KOPT-K1 (cell line): ENCODE results near the gene ITGB1BP1.

Source experiments
- H3K27ac ChIP-seq: fragments of 200-600 bp; sonication (generic); 2 replicates; pipeline ENCODE4 v1.5.1; 2016; ENCODE audit warnings: antibody characterized with exemption, mild to moderate bottlenecking, low read depth, low read length; ENCODE audit not compliant: poor library complexity, severe bottlenecking
- H3K36me3 ChIP-seq: fragments of 200-600 bp; sonication (generic); 2 replicates; pipeline ENCODE4 v1.5.1; 2017; ENCODE audit warnings: antibody characterized with exemption, mild to moderate bottlenecking, low read length, moderate library complexity; ENCODE audit not compliant: insufficient read depth
- H3K9me3 ChIP-seq: fragments of 200-600 bp; sonication (generic); 2 replicates; pipeline ENCODE4 v1.5.1; 2017; ENCODE audit warnings: antibody characterized with exemption, low read length, mild to moderate bottlenecking; ENCODE audit not compliant: insufficient read depth, poor library complexity, severe bottlenecking

Gene ITGB1BP1

DNA sequence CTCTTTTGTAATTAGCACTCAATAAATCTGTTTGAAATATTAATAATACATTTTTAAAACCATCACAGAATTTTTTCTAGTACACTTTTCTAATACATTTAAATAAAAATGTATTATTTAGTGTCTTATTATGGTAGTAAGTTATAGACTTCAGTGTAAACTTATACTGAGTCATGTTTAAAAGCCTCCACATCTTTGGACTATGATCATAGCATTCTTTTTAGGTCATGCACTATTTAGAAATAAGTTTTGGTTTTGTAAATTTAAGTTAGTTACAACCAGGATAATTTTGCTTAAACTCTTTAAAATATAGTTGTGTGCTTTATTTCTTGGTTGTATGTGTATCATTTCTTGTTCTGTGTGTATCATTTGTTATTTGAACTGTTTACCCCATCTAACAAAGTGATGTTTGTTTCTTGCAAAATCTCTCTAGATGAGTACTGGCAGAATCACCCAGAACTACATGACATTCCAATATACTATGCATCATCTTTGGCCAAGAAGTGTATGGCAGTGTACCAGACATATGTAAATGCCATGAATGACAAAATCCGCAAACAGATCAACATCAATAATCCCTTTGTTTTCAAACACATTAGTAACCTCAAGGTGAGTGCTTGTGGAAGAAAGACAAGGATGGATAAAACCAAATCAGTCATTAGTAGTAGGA lies 16.9 kb upstream of the ITGB1BP1 start:
- Histone ChIP-seq H3K9me3 (no peaks in the 10 kb centered on the region), H3K27ac (no peak overlapping the region), H3K36me3 (peaks cover 96% of the 10 kb centered on the region)

GRCh38 chr2:9439536-9439935 lies 16.2 kb upstream of the ITGB1BP1 start:
- H3K36me3 ChIP-seq, result peaks cover 96% of the 10 kb centered on the region
- no peak overlapping the region for H3K27ac ChIP-seq

DNA sequence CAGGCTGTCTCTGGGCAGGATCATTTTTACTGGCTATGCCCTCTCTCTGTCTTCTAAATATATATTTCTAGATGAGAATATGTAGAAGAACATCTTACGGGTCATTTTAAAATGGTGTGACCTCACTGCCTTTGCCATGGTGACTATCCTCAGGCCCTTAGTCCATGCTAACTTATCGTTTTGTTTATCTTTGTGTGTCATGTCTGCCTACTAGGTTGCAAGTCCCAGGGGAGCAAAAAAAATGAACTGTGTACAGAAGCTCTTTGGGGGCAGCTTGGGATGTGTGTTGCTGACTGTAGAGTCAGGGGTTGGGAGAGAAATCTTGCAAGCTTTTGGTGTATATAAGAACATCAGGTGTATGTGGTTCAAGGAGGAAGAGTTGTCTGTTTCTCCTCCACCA lies 11.2 kb upstream of the ITGB1BP1 start:
- Histone ChIP-seq H3K27ac (no peak overlapping the region), H3K9me3 (no peaks in the 10 kb centered on the region), H3K36me3 (peaks cover 98% of the 10 kb centered on the region)

More at GRCh38 chr2:9439536-9439935, 16.2 kb upstream of the ITGB1BP1 start:
- H3K9me3 ChIP-seq, result no peaks in the 10 kb centered on the region

DNA sequence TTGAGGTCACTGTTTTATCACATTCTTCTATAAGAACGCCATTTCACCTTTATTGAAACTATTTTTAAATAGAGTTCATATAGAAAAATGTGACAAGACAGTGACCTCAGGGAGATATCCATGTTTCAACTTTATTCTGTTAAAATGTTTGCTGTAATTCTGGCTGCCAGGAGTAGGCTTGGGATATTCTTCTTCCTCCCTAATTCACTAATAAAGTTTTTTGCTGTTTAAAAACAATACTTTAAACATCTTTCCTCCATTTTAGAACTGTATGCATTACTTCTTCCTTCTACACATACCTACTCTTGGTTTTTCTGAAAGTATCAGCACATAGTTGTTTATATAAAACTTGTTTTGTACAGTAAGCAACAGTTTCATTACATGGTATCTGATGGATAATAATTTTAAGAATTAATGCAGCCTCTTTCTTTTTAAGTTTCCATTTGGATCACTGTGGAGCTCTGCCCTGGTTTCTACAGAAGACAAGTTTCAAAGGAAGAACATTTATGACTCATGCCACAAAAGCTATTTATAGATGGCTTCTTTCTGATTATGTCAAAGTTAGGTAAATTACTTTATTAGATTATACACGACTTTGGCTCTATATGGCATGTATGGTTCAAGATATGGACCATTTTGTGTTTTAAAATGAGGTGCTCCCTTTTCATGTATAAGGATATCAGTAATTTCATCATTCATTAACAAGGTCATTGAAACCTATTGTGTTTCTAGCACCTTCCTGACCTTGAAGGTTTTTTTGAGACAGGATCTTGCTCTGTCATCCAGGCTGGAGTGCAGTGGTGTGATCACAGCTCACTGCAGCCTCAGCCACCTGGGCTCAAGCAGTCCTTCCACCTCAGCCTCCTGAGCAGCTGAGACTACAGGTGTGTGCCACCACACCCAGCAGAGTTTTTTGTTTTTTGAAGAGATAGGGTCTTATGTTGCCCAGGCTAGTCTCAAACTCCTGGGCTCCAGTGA lies 7.3 kb upstream of the ITGB1BP1 start:
- no peak overlapping the region for H3K27ac ChIP-seq
- no peaks in the 10 kb centered on the region for H3K9me3 ChIP-seq
- H3K36me3 ChIP-seq, result peaks cover 71% of the 10 kb centered on the region

DNA sequence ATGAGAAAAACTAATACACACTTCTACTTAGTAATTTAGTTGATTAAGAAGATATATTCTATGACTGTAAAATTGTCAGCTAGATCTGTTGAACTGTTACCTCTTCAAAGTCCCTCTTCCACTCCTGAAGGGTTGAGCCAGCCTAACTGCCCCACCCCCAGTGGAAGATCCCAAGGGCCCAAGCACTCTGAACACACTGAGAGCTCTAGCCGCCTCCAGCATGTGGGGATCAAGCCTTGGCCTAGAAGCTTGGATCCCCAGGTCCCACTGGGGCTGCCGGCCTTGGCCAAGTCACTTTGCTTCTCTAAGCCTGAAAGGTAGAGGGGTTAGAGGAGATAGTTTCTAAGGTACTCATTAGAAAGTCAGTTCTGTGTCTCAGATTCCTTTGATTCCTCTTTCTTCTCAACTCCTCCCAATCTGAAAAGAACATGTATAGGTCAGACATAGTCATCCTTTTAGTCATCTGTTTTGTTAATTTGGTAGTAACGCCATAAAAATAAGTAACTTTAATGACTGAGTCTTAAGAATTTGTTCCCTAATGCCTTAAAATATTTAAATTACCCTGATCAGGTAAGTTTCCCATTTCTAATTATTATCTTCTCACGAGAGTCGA lies 5.7 kb upstream of the ITGB1BP1 start:
- H3K36me3 ChIP-seq, result peaks cover 56% of the 10 kb centered on the region
- no peak overlapping the region for H3K27ac ChIP-seq
- H3K9me3 ChIP-seq, result no peaks in the 10 kb centered on the region

- peak overlapping the region; percentile 79 for H3K27ac ChIP-seq
- H3K9me3 ChIP-seq, result no peaks in the 10 kb centered on the region
- peaks cover 11% of the 10 kb centered on the region for H3K36me3 ChIP-seq
These were observed 1.3 kb upstream of the ITGB1BP1 start for GRCh38 chr2:9424447-9425164.

- peak overlapping the region; percentile 79 for H3K27ac ChIP-seq
- H3K36me3 ChIP-seq, result peaks cover 7% of the 10 kb centered on the region
These were observed 569 bp upstream of the ITGB1BP1 start for GRCh38 chr2:9423922-9424272.

DNA sequence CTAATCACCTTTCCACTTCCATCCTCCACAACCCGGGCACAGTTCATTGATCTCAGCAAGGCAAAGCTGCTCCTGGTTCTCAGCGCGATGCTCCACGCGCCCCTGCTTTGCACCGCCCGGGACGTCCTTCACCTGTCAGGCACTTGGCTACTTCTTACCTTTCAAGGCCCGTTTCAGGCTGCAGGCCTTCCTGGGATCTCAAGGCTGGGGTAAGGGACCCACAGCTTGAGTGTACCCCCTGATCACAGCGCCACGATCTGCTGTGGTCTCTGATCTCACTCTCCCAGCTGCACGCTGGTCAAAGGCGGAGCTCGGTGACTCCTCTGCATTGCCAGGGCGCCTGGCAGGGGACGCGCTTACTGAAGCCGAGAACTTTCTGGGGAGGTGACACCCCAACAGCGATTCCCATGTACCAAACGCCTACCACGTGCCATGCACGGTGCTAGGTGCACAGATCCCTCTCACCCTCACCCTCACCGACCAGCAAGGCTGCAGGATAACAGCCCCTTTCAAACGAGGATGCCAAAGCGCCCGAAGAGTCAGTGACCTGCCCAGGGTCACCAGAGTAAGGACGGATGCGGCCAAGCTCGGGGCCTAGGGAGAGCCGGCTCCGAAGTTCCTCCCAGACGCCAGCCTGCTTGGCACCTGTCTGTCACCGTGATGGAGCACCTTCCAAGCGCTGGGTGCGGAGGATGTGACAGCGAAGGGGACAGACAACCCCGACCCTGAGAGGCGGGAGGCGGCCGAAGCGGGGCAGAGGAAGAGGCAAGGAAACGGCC lies 818 bp downstream of the ITGB1BP1 start:
- Histone ChIP-seq H3K36me3 (peaks cover 15% of the 10 kb centered on the region), H3K27ac (peak overlapping the region; percentile 79), H3K9me3 (no peaks in the 10 kb centered on the region)

More at GRCh38 chr2:9423922-9424272, 569 bp upstream of the ITGB1BP1 start:
- H3K9me3 ChIP-seq, result no peaks in the 10 kb centered on the region

- Histone ChIP-seq H3K9me3 (no peaks in the 10 kb centered on the region), H3K27ac (no peak overlapping the region), H3K36me3 (peaks cover 35% of the 10 kb centered on the region)
These were observed 2.8 kb downstream of the ITGB1BP1 start for GRCh38 chr2:9420495-9420894.

GRCh38 chr2:9419541-9419940 lies 3.8 kb downstream of the ITGB1BP1 start:
- Histone ChIP-seq H3K27ac (no peak overlapping the region), H3K36me3 (peaks cover 38% of the 10 kb centered on the region)

GRCh38 chr2:9418746-9419145 lies 4.6 kb downstream of the ITGB1BP1 start:
- Histone ChIP-seq H3K36me3 (peaks cover 46% of the 10 kb centered on the region), H3K9me3 (no peaks in the 10 kb centered on the region), H3K27ac (no peak overlapping the region)

More at GRCh38 chr2:9419541-9419940, 3.8 kb downstream of the ITGB1BP1 start:
- no peaks in the 10 kb centered on the region for H3K9me3 ChIP-seq

- Histone ChIP-seq H3K36me3 (peaks cover 54% of the 10 kb centered on the region), H3K27ac (no peak overlapping the region), H3K9me3 (no peaks in the 10 kb centered on the region)
These were observed 5.6 kb downstream of the ITGB1BP1 start for GRCh38 chr2:9417725-9418124.

- H3K9me3 ChIP-seq, result no peaks in the 10 kb centered on the region
- H3K27ac ChIP-seq, result no peak overlapping the region
- H3K36me3 ChIP-seq, result peaks cover 61% of the 10 kb centered on the region
These were observed 6.4 kb downstream of the ITGB1BP1 start for GRCh38 chr2:9416962-9417316.

DNA sequence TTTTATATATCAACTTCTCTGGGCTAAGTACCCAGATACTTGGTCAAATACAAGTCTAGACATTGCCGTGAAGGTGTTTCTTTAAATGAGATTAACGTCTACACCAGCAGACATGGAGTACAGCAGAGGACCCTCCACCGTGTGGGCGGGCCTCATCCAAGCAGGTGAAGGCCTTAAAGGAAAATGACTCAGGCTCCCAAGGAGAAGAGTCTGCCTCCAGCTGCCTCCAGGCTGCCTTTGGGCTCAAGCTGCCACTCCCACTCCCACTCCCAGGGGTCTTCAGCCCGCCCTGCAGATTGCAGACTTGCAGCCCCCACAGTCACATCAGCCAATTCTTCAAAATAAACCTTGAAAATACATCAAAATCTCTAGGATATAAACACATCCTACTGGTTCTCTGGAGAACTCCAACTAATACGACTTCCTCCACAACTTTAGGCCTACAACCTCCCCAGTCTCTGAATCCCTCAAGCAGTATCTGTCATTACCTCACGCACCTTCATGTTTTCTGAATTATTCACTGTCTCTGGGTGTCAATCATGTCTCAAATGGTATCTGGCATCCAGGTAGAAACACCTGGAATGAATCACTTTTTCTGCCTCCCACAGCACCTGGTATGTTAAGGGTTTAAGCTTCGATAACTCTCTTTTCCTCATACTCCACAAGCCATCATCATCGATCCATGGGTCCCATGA lies 6.9 kb downstream of the ITGB1BP1 start:
- no peaks in the 10 kb centered on the region for H3K9me3 ChIP-seq
- H3K27ac ChIP-seq, result no peak overlapping the region
- peaks cover 66% of the 10 kb centered on the region for H3K36me3 ChIP-seq
